ENCODE data around the gene OR52N1. TPM values are rescaled to one million over a fixed set of nuclear protein-coding genes. Genes with fewer than 3 reads are reported as not detected.

OR52N1 gene
- total RNA-seq, 1 donor from 2014 or later, result not detected

- Mint-ChIP-seq H3K27me3 (no peaks in the 10 kb centered on the region), H3K9me3 (no peaks in the 10 kb centered on the region), H3K27ac (no peak overlapping the region), H3K4me1 (no peaks in the 10 kb centered on the region), H3K36me3 (ENCODE audit: low read depth) (no peaks in the 10 kb centered on the region), H3K4me3 (no peak overlapping the region)
- no peak for DNase-seq
- intact Hi-C loops (cut with micrococcal nuclease), result no loop called here
Observed at GRCh38 chr11:5767056-5767455, 24.0 kb downstream of the OR52N1 start.

DNA sequence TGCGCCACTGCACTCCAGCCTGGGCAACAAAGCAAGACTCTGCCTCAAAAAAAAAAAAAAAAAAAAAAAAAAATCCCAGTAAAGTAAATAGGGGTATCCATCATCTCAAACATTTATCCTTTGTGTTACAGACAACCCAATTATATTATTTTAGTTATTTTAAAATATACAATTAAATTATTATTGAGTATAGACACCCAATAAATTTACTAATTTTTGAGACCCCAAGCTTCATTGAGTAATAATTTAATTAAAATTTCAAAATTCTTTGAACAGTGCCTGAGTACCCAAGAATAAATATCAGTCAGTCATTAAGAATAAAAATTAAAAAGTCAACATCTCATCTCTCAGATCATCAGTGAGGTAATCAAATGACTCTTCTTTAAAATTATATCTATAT lies 37.1 kb downstream of the OR52N1 start, which contains the start of gene OR52N4:
Gene OR52N4 (plus strand): TSS at position 301 of the 400 bp plus-strand sequence. CDS start 498 bp downstream, outside the sequence.
- no peaks in the 10 kb centered on the region for H3K4me1 Mint-ChIP-seq
- peaks cover 11% of the 10 kb centered on the region for H3K27me3 Mint-ChIP-seq
- intact Hi-C loops (cut with micrococcal nuclease), result no loop called here
- H3K27ac Mint-ChIP-seq, result no peak within 1 kb of the TSS
- no peaks in the 10 kb centered on the region for H3K9me3 Mint-ChIP-seq
- H3K4me3 Mint-ChIP-seq, result no peak within 1 kb of the TSS
- H3K36me3 Mint-ChIP-seq (ENCODE audit: low read depth), result no peaks in the 10 kb centered on the region
- no peak for DNase-seq

DNA sequence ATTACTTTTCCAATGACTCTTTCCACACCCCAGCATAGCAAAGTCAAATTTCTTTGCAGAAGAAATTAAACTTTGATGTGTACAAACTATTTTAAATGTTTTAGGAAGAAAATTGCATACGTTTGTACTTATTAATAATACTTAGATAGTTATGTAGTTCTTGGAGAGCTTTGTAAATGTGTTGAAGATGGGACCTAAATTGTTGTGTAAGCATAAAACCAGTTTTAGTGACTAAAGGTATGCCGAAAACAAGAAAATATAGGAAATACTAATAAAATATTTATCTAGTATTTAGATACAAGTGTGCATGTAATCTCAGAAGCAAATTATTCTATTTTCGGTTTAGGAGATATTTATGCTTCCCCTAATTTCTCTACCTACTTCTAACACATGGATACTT lies 41.2 kb downstream of the OR52N1 start:
- Mint-ChIP-seq H3K4me3 (no peak overlapping the region), H3K4me1 (no peaks in the 10 kb centered on the region), H3K27me3 (peaks cover 4% of the 10 kb centered on the region)

DNA sequence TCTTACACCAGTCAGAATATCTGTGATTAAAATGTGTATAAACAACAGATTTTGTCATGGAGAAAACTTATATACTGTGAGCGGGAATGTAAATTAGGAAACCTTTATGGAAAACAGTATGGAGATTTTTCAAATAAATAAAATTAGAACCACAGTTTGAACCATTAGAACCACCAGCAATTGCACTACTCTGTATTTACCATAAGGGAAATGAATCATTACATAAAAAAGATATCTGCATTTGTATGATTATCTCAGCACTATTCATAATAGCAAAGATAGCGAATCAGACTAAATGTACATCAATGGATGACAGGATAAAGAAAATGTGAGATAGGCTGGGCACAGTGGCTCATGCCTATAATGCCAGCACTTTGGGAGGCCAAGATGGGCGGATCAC lies 44.5 kb downstream of the OR52N1 start:
- H3K4me3 Mint-ChIP-seq, result no peak overlapping the region
- intact Hi-C loops (cut with micrococcal nuclease), result no loop called here
- peaks cover 10% of the 10 kb centered on the region for H3K27me3 Mint-ChIP-seq
- H3K9me3 Mint-ChIP-seq, result peaks cover 5% of the 10 kb centered on the region
- no peak overlapping the region for H3K27ac Mint-ChIP-seq
- no peaks in the 10 kb centered on the region for H3K36me3 Mint-ChIP-seq (ENCODE audit: low read depth)
- no peak for DNase-seq
- no peaks in the 10 kb centered on the region for H3K4me1 Mint-ChIP-seq

More for the DNA sequence above, 41.2 kb downstream of the OR52N1 start:
- intact Hi-C loops (cut with micrococcal nuclease), result no loop called here
- H3K36me3 Mint-ChIP-seq (ENCODE audit: low read depth), result no peaks in the 10 kb centered on the region
- no peaks in the 10 kb centered on the region for H3K9me3 Mint-ChIP-seq
- no peak overlapping the region for H3K27ac Mint-ChIP-seq
- DNase-seq, result no peak

- Mint-ChIP-seq H3K9me3 (peaks cover 17% of the 10 kb centered on the region), H3K4me1 (no peaks in the 10 kb centered on the region), H3K36me3 (ENCODE audit: low read depth) (peaks cover 2% of the 10 kb centered on the region), H3K4me3 (no peak overlapping the region), H3K27me3 (peaks cover 8% of the 10 kb centered on the region), H3K27ac (no peak overlapping the region)
- DNase-seq, result no peak
- intact Hi-C loops (cut with micrococcal nuclease), result no loop called here
Observed at GRCh38 chr11:5738431-5738830, 52.6 kb downstream of the OR52N1 start.

GRCh38 chr11:5737670-5738392 lies 53.2 kb downstream of the OR52N1 start:
- DNase-seq, result no peak
- intact Hi-C loops (cut with micrococcal nuclease), result no loop called here
- H3K27me3 Mint-ChIP-seq, result peaks cover 7% of the 10 kb centered on the region
- peaks cover 2% of the 10 kb centered on the region for H3K36me3 Mint-ChIP-seq (ENCODE audit: low read depth)
- H3K4me3 Mint-ChIP-seq, result no peak overlapping the region
- H3K9me3 Mint-ChIP-seq, result peaks cover 17% of the 10 kb centered on the region
- no peak overlapping the region for H3K27ac Mint-ChIP-seq
- no peaks in the 10 kb centered on the region for H3K4me1 Mint-ChIP-seq

- intact Hi-C loops (cut with micrococcal nuclease), result no loop called here
- no peak overlapping the region for H3K4me3 Mint-ChIP-seq
- no peaks in the 10 kb centered on the region for H3K4me1 Mint-ChIP-seq
- peaks cover 16% of the 10 kb centered on the region for H3K9me3 Mint-ChIP-seq
- no peak for DNase-seq
- H3K36me3 Mint-ChIP-seq (ENCODE audit: low read depth), result peaks cover 2% of the 10 kb centered on the region
- H3K27me3 Mint-ChIP-seq, result peaks cover 2% of the 10 kb centered on the region
- H3K27ac Mint-ChIP-seq, result no peak overlapping the region
Observed at GRCh38 chr11:5737091-5737490, 54.0 kb downstream of the OR52N1 start.

Other genes starting within 250 kb of the OR52N1 start
- gene OR52H1, start 242.7 kb downstream of the OR52N1 start, total RNA-seq, result not detected in 2 replicates
- not detected in 2 replicates for gene OR52B6, start 210.4 kb downstream of the OR52N1 start, total RNA-seq
- gene TRIM6, start 194.6 kb downstream of the OR52N1 start, total RNA-seq, result 0.14 and 0.62 TPM in 2 replicates
- 5.3 TPM in 2 replicates for gene TRIM34, start 166.3 kb downstream of the OR52N1 start, total RNA-seq
- gene TRIM5, start 106.2 kb downstream of the OR52N1 start, total RNA-seq, result 9.3 and 9.7 TPM in 2 replicates
- gene TRIM22, start 101.5 kb downstream of the OR52N1 start, total RNA-seq, result 104 and 107 TPM in 2 replicates
- 0.16 TPM in 1 of 2 replicates, not detected in the other for gene OR56B1, start 54.8 kb downstream of the OR52N1 start, total RNA-seq
- 0.38 TPM in 1 of 2 replicates, not detected in the other for gene OR52N4, start 37.0 kb downstream of the OR52N1 start, total RNA-seq
- gene OR52N5, start 7.9 kb downstream of the OR52N1 start, total RNA-seq, result not detected in 2 replicates
- not detected in 2 replicates for gene OR52N2, start 17.7 kb upstream of the OR52N1 start, total RNA-seq
- not detected in 2 replicates for gene OR52E6, start 50.6 kb upstream of the OR52N1 start, total RNA-seq
- not detected in 2 replicates for gene OR52E8, start 66.4 kb upstream of the OR52N1 start, total RNA-seq
- gene OR52E4, start 89.4 kb upstream of the OR52N1 start, total RNA-seq, result not detected in 2 replicates
- gene OR52E5, start 101.9 kb upstream of the OR52N1 start, total RNA-seq, result not detected in 2 replicates
- gene OR56A3, start 151.0 kb upstream of the OR52N1 start, total RNA-seq, result not detected in 2 replicates
- not detected in 2 replicates for gene OR56A5, start 177.2 kb upstream of the OR52N1 start, total RNA-seq
- not detected in 2 replicates for gene OR52L1, start 195.7 kb upstream of the OR52N1 start, total RNA-seq
- 0.05 TPM in 1 of 2 replicates, not detected in the other for gene OR56A4, start 215.7 kb upstream of the OR52N1 start, total RNA-seq
- not detected in 2 replicates for gene OR56A1, start 239.5 kb upstream of the OR52N1 start, total RNA-seq

Measured in activated CD4-positive, alpha-beta T cell treated with anti-CD3 and anti-CD28 coated beads, Interleukin-2, amount 10 ng/mL, durations not matched to agents 24 days and 14 days (primary cell).